Stimulated activated CD4-positive, alpha-beta T cell treated with anti-CD3 and anti-CD28 coated beads, TNF-alpha, amount 100 ng/mL, for 1 hour (primary cell): ENCODE measurements around the gene OR1D2.
"Not testable (repeated sequence)": the region's sequence is repeated elsewhere in the genome, so short reads cannot be mapped to it uniquely, and the experiment has no call there.

Experiments
- DNase-seq, 3 donors: peaks; one replicate each; pipeline ENCODE4 v3.0.0-alpha.2; 2020; ENCODE audit warnings: low read depth in 3 of 3, low spot score in 1 of 3

OR1D2 gene

DNA sequence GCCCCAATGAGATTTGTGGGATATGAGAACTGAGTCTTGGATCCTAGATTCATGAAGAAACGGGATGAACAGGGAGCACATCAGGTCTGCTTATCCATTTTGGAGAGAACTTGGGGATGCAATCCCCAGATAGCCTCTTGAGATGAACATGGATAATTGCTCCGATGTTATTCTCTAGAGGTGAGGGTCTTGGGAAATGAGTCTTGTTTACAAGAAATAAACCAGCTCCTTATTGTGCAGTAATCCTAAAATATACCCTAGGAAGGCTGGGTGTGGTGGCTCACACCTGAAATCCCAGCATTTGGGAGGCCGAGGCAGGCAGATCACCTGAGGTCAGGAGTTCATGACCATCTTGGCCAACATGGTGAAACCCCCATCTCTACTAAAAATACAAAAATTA lies at the start of gene OR1D2:
OR1D2 (minus strand) TSS at position 101 of the 400 bp plus-strand sequence. CDS start 11,426 bp downstream, outside the sequence.
- no peak for DNase-seq

DNA sequence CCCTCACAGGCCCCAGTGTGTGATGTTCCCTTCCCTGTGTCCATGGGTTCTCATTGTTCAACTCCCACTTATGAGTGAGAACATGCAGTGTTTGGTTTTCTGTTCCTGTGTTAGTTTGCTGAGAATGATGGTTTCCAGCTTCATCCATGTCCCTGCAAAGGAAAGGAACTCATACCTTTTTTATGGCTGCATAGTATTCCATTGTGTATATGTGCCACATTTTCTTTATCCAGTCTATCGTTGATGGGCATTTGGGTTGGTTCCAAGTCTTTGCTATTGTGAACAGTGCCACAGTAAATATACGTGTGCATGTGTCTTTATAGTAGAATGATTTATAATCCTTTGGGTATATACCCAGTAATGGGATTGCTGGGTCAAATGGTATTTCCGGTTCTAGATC lies 33.3 kb upstream of the OR1D2 start:
- DNase-seq = not testable (repeated sequence)

DNA sequence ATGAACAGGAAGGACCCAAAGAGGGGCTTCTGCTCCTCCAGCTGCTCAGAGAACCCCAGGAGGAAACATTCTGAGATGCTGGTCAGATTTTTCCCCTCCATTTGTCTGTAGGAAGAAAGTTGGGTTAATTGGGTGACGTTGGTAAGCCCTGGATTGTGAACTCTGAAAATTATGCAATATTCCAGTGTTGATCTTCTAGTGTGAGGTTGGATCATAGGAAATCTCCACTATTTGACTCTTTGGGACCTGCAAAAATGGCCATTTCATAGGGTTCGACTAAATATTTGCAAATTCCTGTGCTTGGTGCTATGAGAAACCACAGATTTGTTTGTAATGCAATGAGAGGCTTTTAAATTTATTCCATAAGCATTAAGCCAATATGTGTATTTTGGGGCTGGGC lies 23.2 kb upstream of the OR1D2 start, which contains the start of gene OR1G1:
OR1G1 (minus strand) TSS at position 101 of the 400 bp plus-strand sequence; CDS start at position 101, 0 bp downstream.
- no peak for DNase-seq

DNA sequence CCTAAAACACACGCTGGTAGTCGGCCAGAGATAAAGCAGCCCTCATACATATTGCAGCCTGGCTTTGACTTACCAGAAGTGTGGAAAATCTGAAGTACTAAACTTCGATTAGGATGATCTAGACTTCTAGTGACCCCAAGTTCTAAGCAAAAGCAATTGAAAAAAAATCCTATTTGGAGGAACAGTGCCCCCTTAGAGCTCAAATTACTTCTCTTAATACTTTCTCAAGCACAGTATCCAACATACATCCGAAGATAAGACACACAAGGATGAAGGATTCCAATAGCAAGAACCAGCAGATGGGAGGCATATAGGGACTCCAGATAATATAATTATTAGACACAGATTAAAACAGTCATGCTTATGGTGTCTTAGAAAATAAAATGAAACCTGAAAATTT lies 30.4 kb downstream of the OR1D2 start:
- not testable (repeated sequence) for DNase-seq

GRCh38 chr17:3065192-3065591 lies 39.0 kb downstream of the OR1D2 start:
- not testable (repeated sequence) for DNase-seq

GRCh38 chr17:3063507-3063906 lies 40.7 kb downstream of the OR1D2 start, which contains the start of gene OR1D5:
OR1D5 (minus strand) TSS chr17:3063607; CDS start chr17:3063607, 0 bp downstream.
- DNase-seq = not testable (repeated sequence)

DNA sequence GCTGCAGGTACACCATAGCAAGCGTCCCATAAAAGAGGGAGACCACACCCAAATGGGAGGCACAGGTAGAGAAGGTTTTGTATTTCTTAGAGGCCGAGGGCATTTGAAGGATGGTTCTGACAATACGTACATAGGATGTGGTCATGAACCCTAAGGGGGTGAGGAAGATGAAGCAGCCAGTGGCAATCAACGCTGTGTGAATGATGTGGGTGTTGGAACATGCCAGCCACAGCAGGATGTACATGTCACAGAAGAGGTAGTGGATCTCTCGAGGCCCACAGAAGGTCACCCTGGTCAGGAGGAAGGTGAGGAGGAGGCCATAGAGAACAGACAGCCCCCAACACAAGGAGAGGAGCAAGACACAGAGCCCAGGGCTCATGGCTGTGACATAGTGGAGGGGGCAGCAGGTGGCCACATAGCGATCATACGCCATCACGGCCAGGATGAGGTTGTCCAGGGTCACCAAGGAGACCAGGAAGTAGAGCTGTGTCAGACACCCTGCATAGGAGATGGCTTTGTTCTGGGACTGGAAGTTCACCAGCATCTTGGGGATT lies 41.3 kb downstream of the OR1D2 start:
- not testable (repeated sequence) for DNase-seq

DNA sequence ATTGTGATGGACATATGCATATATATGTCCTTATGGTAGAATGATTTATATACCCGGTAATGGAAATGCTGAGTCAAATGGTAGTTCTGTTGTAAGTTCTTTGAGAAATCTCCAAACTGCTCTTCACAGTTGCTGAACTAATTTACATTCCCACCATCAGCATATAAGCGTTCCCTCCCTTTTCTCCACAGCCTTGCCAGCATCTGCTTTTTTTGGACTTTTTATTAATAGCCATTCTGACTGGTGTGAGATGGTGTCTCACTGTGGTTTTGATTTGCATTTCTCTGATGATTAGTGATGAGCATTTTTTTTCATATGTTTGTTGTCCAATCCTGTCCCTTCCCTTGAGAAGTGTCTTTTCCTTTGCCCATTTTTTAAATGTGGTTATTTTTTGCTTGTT lies 49.4 kb downstream of the OR1D2 start:
- not testable (repeated sequence) for DNase-seq

DNA sequence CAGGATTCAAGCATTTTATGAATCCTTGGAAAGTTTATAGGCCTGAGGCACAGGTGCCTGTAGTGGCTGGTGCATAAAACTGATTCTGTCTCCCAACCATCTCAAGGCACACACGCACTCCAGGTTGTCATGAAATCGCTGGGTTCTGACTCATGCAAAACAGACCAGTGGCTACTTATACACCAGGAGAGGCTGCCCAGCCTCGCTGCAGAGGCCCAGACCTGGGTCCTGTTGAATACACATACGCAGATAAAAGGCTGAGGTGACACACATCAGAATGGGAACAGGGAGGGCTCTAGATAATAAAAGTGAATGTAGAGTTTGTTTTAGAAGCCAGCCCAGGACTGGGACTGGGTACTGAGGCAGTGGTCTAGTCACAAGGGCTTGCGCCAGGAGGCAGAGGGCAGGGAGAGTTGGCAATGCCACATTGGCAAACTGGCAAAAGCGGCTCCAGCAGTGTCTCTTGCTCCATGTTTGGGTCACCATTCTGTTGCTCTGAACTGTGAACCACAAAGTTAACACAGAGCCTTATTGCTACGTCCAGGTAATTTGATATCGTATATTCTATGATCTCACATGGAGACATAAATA lies 54.4 kb downstream of the OR1D2 start:
- DNase-seq = no peak

DNA sequence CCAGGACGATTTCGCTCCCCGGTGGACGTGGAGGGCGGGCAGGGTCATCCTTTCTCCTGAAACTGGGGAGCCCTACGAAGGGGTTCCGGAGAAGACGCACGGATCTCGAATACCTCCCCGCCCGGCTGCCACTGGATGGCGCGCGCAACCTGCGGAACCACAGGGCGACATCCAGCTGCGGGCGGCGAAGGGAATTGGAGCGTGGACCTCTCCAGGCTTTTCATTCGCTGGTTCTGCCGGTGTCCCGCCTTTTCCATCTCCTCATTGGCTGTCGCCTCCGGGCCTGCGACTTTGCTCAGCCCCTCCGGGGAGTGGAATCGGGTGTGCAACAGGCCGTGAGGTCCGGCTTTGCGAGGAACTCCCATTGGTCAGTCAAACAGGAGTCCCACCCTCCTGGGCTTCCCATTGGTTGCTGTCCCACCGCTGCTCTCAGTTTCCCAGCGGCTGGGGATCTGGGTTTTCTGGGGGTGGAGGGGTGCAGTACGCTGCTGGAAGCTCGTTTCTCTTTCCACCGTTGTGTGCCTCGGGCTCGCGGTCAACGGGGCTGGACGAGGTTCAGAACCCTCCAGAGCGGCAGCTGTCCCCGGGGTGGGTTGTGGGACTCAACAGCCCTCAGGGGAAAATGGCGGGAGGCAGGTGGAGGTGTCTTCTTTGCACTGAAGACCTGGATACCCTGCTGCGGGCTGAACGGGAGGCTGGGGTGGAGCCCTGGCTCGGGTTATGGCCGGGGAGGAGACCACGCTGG lies 55.3 kb downstream of the OR1D2 start:
- peak; percentile 83 to 86 (median 86) for DNase-seq

GRCh38 chr17:3046753-3047152 lies 57.5 kb downstream of the OR1D2 start:
- no peak for DNase-seq

- DNase-seq = no peak
Observed at GRCh38 chr17:3043737-3044365, 60.4 kb downstream of the OR1D2 start.

GRCh38 chr17:3040882-3041281 lies 63.3 kb downstream of the OR1D2 start:
- no peak for DNase-seq

- no peak for DNase-seq
Observed at GRCh38 chr17:3039736-3040135, 64.5 kb downstream of the OR1D2 start.

DNA sequence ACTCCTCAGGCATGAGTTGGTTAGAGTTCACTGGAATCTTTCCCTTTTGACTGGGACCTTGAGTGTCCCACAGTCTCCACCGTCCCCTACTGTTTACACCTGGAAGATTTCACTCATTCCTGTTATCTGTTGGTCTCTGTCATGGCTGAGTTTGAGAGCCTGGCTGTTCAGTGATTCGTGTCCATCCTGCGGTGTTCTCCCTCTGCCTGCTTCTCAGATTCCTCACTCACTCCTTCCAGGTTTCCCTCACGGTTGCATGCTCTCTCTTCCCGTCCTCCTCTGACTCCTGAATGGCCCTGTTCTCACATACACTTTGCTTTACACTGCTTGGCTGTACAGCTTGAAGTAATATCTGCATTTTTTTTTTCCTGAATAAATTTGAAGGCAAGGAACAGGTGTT lies 65.3 kb downstream of the OR1D2 start:
- no peak for DNase-seq
